HepG2 (cell line): ENCODE results near the gene CHN1. TPM values are rescaled to one million over a fixed set of nuclear protein-coding genes. Genes with fewer than 3 reads are reported as not detected.

Source experiments
- FOXA1 ChIP-seq, 2 experiments: fragments of 450-650 bp in 1 of 2; sonication (generic) in 1 of 2; formaldehyde crosslinking in 1 of 2; IDR thresholded peaks; 2 replicates each; pipeline versions ENCODE4 v1.4.0 to v1.6.1; 2016 to 2020; ENCODE audit warnings: missing genetic modification reagents in 1 of 2
- KLF16 ChIP-seq, 2 experiments: sonication (generic) in 1 of 2; formaldehyde crosslinking in 1 of 2; IDR thresholded peaks; 2 replicates each; pipeline versions ENCODE4 v1.6.1 to v1.8.0; 2016 to 2023; ENCODE audit warnings: missing genetic modification reagents in 2 of 2, missing compliant biosample characterization in 1 of 2
- MIXL1 ChIP-seq: IDR thresholded peaks from 2 replicates; pipeline ENCODE4 v1.6.1; 2016
- PAF1 ChIP-seq: IDR thresholded peaks from 2 replicates; pipeline ENCODE4 v1.6.1; 2016; ENCODE audit warnings: missing genetic modification reagents, missing compliant biosample characterization
- PRPF4 ChIP-seq: fragments of 200-400 bp; formaldehyde crosslinking; IDR thresholded peaks from 2 replicates; pipeline ENCODE4 v1.6.1; 2016; ENCODE audit warnings: low read length, low read depth; ENCODE audit not compliant: poor library complexity, severe bottlenecking
- ZBTB20 ChIP-seq: sonication (generic); formaldehyde crosslinking; IDR thresholded peaks from 2 replicates; pipeline ENCODE4 v1.8.1; 2023; ENCODE audit warnings: missing genetic modification reagents, low read depth, mild to moderate bottlenecking, borderline replicate concordance
- ZNF382 ChIP-seq: sonication (generic); formaldehyde crosslinking; IDR thresholded peaks from 2 replicates; pipeline ENCODE4 v1.5.0; 2020; ENCODE audit warnings: missing genetic modification reagents, mild to moderate bottlenecking, borderline replicate concordance
- ZNF772 ChIP-seq: sonication (generic); formaldehyde crosslinking; IDR thresholded peaks from 2 replicates; pipeline ENCODE4 v1.5.0; 2020; ENCODE audit warnings: mild to moderate bottlenecking, missing genetic modification reagents
- polyA plus RNA-seq, 8 experiments: library from polyadenylated mRNA; depleted of rRNA in 3 of 8; stranded (reverse) in 7 of 8; unstranded in 1 of 8; fragments of >200 nt; fragmentation: Illumina TruSeq in 4 of 8; extraction: Trizol in 4 of 8; gene quantifications; 2 replicates each; pipeline versions ENCODE4 v1.2.1 to v1.2.3, GENCODE V29; 2011 to 2016; ENCODE audit warnings: low read depth in 4 of 8, missing spikeins in 1 of 8, mixed read lengths in 1 of 8; ENCODE audit not compliant: insufficient read depth in 1 of 8
- total RNA-seq, 5 experiments: library from RNA; depleted of rRNA; stranded (reverse); fragments of >200 nt; fragmentation: Illumina TruSeq; extraction: Trizol; gene quantifications; 2 replicates each; pipeline ENCODE4 v1.2.3, GENCODE V29; 2016; ENCODE audit warnings: low read depth in 1 of 5
- TF ChIP-seq, protein P1 (sequence below): fragments of 450-650 bp; IDR thresholded peaks from 2 replicates; pipeline ENCODE4 v1.6.1; 2017; ENCODE audit warnings: mild to moderate bottlenecking
- TF ChIP-seq, protein P2 (sequence below): sonication (generic); formaldehyde crosslinking; conservative IDR thresholded peaks from 2 replicates; pipeline ENCODE4 v1.4.0; 2020; ENCODE audit warnings: mild to moderate bottlenecking, missing genetic modification reagents, moderate library complexity
- TF ChIP-seq, protein P3 (sequence below): sonication (generic); formaldehyde crosslinking; IDR thresholded peaks from one replicate; pipeline ENCODE4 v1.5.1; 2020; ENCODE audit warnings: mild to moderate bottlenecking, missing genetic modification reagents; ENCODE audit errors: not compliant biosample characterization
- TF ChIP-seq, protein P4 (sequence below): sonication (generic); formaldehyde crosslinking; IDR thresholded peaks from 2 replicates; pipeline ENCODE4 v1.8.1; 2023; ENCODE audit warnings: missing genetic modification reagents, inconsistent platforms, borderline replicate concordance

Gene CHN1
- total and polyA plus RNA-seq, 2 of the 13 experiments (the other 11 are each of a cell fraction or from before 2014, with no cell fraction given), result 2.8 to 3.5 TPM

DNA sequence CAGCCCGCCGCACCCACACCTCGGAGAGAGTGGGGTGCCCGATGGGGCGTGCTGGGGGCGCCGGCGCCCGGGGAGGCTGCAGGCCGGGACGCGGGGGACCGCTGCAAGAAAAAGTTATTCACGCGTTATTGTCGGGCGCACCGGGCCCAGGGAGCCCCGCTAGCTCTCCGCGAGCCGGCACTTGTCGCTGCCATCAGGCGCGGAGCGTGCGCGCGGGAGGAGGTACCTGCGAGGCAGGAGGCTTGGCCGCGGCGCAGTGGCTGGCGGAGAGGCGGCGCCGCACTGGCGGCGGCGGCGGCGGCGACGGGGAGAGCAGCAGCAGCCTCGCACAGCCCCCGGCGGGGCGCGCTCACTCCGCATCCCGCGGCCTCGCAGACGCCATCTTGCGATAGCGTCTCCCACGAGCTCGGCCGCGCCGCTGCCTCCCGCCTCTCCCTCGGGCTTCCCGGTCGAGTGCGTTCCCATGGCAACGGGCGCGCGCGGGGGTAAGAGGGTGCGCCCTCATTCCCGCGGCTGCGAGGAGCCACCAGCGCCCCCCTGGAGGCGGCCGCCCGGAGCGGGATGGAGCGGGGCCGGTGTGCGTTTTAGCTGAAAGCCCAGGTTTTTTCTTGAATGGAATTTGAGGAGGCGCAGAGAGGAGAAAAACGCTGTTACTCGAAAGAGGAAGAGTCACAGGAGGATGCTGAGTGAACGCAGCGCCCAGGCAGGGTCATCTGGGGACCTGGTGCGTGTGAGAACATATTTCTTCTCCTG is at the start of gene CHN1 (continued):
- TF ChIP-seq, protein P1, sequence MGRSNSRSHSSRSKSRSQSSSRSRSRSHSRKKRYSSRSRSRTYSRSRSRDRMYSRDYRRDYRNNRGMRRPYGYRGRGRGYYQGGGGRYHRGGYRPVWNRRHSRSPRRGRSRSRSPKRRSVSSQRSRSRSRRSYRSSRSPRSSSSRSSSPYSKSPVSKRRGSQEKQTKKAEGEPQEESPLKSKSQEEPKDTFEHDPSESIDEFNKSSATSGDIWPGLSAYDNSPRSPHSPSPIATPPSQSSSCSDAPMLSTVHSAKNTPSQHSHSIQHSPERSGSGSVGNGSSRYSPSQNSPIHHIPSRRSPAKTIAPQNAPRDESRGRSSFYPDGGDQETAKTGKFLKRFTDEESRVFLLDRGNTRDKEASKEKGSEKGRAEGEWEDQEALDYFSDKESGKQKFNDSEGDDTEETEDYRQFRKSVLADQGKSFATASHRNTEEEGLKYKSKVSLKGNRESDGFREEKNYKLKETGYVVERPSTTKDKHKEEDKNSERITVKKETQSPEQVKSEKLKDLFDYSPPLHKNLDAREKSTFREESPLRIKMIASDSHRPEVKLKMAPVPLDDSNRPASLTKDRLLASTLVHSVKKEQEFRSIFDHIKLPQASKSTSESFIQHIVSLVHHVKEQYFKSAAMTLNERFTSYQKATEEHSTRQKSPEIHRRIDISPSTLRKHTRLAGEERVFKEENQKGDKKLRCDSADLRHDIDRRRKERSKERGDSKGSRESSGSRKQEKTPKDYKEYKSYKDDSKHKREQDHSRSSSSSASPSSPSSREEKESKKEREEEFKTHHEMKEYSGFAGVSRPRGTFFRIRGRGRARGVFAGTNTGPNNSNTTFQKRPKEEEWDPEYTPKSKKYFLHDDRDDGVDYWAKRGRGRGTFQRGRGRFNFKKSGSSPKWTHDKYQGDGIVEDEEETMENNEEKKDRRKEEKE, result no peak
- TF ChIP-seq, protein P2, sequence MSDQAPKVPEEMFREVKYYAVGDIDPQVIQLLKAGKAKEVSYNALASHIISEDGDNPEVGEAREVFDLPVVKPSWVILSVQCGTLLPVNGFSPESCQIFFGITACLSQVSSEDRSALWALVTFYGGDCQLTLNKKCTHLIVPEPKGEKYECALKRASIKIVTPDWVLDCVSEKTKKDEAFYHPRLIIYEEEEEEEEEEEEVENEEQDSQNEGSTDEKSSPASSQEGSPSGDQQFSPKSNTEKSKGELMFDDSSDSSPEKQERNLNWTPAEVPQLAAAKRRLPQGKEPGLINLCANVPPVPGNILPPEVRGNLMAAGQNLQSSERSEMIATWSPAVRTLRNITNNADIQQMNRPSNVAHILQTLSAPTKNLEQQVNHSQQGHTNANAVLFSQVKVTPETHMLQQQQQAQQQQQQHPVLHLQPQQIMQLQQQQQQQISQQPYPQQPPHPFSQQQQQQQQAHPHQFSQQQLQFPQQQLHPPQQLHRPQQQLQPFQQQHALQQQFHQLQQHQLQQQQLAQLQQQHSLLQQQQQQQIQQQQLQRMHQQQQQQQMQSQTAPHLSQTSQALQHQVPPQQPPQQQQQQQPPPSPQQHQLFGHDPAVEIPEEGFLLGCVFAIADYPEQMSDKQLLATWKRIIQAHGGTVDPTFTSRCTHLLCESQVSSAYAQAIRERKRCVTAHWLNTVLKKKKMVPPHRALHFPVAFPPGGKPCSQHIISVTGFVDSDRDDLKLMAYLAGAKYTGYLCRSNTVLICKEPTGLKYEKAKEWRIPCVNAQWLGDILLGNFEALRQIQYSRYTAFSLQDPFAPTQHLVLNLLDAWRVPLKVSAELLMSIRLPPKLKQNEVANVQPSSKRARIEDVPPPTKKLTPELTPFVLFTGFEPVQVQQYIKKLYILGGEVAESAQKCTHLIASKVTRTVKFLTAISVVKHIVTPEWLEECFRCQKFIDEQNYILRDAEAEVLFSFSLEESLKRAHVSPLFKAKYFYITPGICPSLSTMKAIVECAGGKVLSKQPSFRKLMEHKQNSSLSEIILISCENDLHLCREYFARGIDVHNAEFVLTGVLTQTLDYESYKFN (CRISPR knock-in tag), result no peak
- no peak for TF ChIP-seq FOXA1 (IDR thresholded peaks at IDR 0.05)
- TF ChIP-seq FOXA1 (CRISPR knock-in tag; IDR thresholded peaks at IDR 0.05), result no peak
- TF ChIP-seq ZNF772, result peak; percentile 62
- TF ChIP-seq PAF1 (CRISPR knock-in tag), result no peak
- no peak for TF ChIP-seq ZNF382 (CRISPR knock-in tag)
- TF ChIP-seq ZBTB20 (CRISPR knock-in tag), result no peak
- no peak for TF ChIP-seq PRPF4
- TF ChIP-seq, protein P3, sequence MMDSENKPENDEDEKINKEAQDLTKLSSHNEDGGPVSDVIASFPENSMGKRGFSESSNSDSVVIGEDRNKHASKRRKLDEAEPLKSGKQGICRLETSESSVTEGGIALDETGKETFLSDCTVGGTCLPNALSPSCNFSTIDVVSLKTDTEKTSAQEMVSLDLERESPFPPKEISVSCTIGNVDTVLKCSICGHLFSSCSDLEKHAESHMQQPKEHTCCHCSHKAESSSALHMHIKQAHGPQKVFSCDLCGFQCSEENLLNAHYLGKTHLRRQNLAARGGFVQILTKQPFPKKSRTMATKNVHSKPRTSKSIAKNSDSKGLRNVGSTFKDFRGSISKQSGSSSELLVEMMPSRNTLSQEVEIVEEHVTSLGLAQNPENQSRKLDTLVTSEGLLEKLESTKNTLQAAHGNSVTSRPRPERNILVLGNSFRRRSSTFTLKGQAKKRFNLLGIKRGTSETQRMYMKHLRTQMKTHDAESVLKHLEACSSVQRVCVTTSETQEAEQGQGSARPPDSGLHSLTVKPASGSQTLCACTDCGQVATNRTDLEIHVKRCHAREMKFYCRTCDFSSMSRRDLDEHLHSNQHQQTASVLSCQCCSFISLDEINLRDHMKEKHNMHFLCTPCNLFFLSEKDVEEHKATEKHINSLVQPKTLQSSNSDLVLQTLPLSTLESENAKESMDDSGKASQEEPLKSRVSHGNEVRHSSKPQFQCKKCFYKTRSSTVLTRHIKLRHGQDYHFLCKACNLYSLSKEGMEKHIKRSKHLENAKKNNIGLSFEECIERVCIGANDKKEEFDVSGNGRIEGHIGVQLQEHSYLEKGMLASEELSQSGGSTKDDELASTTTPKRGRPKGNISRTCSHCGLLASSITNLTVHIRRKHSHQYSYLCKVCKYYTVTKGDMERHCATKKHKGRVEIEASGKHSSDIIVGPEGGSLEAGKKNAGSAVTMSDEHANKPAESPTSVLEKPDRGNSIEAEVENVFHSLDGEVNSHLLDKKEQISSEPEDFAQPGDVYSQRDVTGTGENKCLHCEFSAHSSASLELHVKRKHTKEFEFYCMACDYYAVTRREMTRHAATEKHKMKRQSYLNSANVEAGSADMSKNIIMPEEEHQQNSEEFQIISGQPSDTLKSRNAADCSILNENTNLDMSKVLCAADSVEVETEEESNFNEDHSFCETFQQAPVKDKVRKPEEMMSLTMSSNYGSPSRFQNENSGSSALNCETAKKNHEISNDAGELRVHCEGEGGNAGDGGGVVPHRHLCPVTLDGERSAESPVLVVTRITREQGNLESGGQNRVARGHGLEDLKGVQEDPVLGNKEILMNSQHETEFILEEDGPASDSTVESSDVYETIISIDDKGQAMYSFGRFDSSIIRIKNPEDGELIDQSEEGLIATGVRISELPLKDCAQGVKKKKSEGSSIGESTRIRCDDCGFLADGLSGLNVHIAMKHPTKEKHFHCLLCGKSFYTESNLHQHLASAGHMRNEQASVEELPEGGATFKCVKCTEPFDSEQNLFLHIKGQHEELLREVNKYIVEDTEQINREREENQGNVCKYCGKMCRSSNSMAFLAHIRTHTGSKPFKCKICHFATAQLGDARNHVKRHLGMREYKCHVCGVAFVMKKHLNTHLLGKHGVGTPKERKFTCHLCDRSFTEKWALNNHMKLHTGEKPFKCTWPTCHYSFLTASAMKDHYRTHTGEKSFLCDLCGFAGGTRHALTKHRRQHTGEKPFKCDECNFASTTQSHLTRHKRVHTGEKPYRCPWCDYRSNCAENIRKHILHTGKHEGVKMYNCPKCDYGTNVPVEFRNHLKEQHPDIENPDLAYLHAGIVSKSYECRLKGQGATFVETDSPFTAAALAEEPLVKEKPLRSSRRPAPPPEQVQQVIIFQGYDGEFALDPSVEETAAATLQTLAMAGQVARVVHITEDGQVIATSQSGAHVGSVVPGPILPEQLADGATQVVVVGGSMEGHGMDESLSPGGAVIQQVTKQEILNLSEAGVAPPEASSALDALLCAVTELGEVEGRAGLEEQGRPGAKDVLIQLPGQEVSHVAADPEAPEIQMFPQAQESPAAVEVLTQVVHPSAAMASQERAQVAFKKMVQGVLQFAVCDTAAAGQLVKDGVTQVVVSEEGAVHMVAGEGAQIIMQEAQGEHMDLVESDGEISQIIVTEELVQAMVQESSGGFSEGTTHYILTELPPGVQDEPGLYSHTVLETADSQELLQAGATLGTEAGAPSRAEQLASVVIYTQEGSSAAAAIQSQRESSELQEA (CRISPR knock-in tag), result no peak
- no peak for TF ChIP-seq MIXL1 (CRISPR knock-in tag)
- 0 out of 4 replicates have a peak, but pooled peaks of 1 of the 2 experiments have one; percentile 52 for TF ChIP-seq KLF16 (CRISPR knock-in tag; IDR thresholded peaks at IDR 0.05)
- TF ChIP-seq, protein P4, sequence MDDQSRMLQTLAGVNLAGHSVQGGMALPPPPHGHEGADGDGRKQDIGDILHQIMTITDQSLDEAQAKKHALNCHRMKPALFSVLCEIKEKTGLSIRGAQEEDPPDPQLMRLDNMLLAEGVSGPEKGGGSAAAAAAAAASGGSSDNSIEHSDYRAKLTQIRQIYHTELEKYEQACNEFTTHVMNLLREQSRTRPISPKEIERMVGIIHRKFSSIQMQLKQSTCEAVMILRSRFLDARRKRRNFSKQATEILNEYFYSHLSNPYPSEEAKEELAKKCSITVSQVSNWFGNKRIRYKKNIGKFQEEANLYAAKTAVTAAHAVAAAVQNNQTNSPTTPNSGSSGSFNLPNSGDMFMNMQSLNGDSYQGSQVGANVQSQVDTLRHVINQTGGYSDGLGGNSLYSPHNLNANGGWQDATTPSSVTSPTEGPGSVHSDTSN (CRISPR knock-in tag), result no peak
